ENCODE data around the gene MCF2L2.

Gene MCF2L2

GRCh38 chr3:183128709-183129108 is 299.7 kb downstream of the MCF2L2 start:
- Mint-ChIP-seq H3K36me3 (ENCODE audit: insufficient read depth) (peaks cover 2% of the 10 kb centered on the region), H3K27ac (ENCODE audit: low read depth) (no peak overlapping the region)

More at GRCh38 chr3:183128709-183129108, 299.7 kb downstream of the MCF2L2 start:
- H3K4me1 Mint-ChIP-seq: no peaks in the 10 kb centered on the region
- no peak overlapping the region for H3K4me3 Mint-ChIP-seq
- DNase-seq (ENCODE audit: low spot score in 2 of 2) (no peak), ATAC-seq (replicated peaks; ENCODE audit: extremely low read depth, poor library complexity, severe bottlenecking) (no peak)
- peaks cover 6% of the 10 kb centered on the region for H3K9me3 Mint-ChIP-seq
- no peaks in the 10 kb centered on the region for H3K27me3 Mint-ChIP-seq

Data from central memory CD8-positive, alpha-beta T cell (primary cell).